GM13977 (cell line): ENCODE data around the gene IL16.

Experiments
- DNase-seq: peaks from one replicate; pipeline ENCODE4 v3.0.0; 2012; ENCODE audit warnings: low spot score
- CTCF ChIP-seq: IDR thresholded peaks from 2 replicates; pipeline ENCODE4 v1.5.1; 2012; ENCODE audit warnings: mild to moderate bottlenecking, control low read depth; ENCODE audit not compliant: insufficient read depth; ENCODE audit errors: extremely low read depth, missing control alignments
- in situ Hi-C: fragments of 300-500 bp; cut with MboI; formaldehyde crosslinking; loops from one replicate; pipeline ENCODE4 v1.12.0; 2022; ENCODE audit warnings: low sequenced_read_pairs, low pct_unique_long_range_greater_than_20kb, mixed read lengths, inconsistent platforms; ENCODE audit not compliant: unreplicated experiment

IL16 gene

GRCh38 chr15:81357180-81357686 lies 160.6 kb downstream of the IL16 start:
- in situ Hi-C loops: no loop called here
- no peak for DNase-seq
- TF ChIP-seq CTCF: no peak

GRCh38 chr15:81358248-81358647 lies 161.6 kb downstream of the IL16 start:
- DNase-seq: no peak
- no peak for TF ChIP-seq CTCF
- in situ Hi-C loops: no loop called here

- TF ChIP-seq CTCF: no peak
- DNase-seq: no peak
- in situ Hi-C loops: no loop called here
Observed at GRCh38 chr15:81360491-81360890, 163.8 kb downstream of the IL16 start.

GRCh38 chr15:81361891-81362290 lies 165.2 kb downstream of the IL16 start:
- no peak for TF ChIP-seq CTCF
- in situ Hi-C loops: no loop called here
- no peak for DNase-seq

- TF ChIP-seq CTCF: no peak
- in situ Hi-C loops: no loop called here
- no peak for DNase-seq
Observed at GRCh38 chr15:81362790-81363189, 166.1 kb downstream of the IL16 start.

- in situ Hi-C loops: no loop called here
- no peak for DNase-seq
Observed at GRCh38 chr15:81363276-81363675, 166.6 kb downstream of the IL16 start.

More at GRCh38 chr15:81363276-81363675, 166.6 kb downstream of the IL16 start:
- TF ChIP-seq CTCF: no peak
